DMS 273 (cell line): ENCODE measurements around the gene MVP.
"Not testable (repeated sequence)": the region's sequence is repeated elsewhere in the genome, so short reads cannot be mapped to it uniquely, and the experiment has no call there.

ENCODE experiments used
- DNase-seq: peaks from one replicate; lab custom pipeline; 2025; ENCODE audit not compliant: unreplicated experiment; lab: John Stamatoyannopoulos, UW

The MVP gene

DNA sequence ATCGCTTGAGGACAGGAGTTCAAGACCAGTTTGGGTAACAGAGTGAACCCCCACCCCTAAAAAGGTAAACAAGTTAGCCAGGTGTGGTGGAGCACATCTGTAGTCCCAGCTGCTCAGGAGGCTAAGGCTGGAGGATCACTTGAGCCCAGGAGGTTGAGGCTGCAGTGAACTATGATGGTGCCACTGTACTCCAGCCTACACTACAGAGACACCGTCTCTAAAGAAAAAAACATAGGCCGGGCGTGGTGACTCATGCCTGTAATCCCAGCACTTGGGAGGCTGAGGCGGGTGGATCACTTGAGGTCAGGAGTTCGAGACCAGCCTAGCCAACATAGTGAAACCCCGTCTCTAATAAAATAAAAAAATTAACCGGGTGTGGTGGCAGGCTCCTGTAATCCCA is 48.8 kb downstream of the MVP start:
- not testable (repeated sequence) for DNase-seq

DNA sequence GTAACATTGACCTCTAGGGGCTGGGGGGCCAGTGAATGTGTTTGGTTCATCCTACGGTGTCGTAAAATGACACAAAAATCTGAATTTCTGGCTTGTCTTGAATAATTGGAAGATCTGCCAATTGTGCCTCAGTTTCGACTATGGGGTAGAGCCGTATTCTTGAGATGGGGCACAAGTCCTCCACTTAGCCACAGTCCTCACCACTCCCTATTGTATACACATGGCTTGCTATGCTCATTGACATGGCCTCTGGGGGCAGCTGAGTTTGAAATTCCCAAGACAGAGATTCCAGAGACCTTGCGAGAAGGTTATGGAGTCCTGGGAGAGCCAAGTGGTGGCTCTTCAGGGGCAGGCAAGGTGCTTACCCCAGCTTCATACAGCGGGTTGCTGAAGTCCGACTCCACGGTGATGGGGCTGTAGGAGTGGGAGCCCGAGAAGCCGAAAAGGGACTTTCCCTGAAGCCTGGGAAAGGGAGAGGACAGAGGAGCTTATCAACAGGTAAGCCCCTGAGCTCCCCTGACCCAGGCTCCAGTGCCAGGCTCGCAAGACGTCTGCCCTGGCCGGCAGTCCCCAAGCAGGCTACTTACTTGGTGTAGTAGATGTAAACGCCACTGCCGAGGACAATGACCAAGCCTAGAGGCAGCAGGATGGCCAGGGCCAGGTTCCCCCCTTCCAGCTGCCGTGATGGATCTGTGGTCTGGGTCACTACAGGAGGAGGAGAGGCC is 51.7 kb downstream of the MVP start:
- no peak for DNase-seq

GRCh38 chr16:29873319-29873718 is 53.1 kb downstream of the MVP start:
- DNase-seq = no peak

- no peak for DNase-seq
Observed at GRCh38 chr16:29875206-29875605, 54.9 kb downstream of the MVP start.

DNA sequence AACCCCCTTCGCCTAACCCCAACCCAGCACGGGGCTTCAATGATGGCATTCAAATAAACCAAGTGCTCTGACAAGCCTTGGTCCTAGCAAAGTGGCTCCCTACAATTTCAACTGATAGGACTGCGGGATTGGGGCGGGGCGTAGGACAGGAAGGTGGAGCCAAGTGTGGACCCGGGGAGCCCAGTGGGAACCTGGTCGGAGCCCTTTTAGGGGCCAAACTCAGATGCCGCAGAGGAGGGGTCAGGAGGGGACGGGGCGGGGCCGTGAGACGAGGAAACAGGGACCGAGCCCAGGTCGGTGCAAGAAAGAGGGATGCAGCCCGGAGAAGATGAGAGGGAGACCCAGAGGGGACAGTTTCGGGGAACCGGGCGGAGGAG is 55.9 kb downstream of the MVP start:
- no peak for DNase-seq

GRCh38 chr16:29876594-29877249 is 56.5 kb downstream of the MVP start:
- DNase-seq = no peak

DNA sequence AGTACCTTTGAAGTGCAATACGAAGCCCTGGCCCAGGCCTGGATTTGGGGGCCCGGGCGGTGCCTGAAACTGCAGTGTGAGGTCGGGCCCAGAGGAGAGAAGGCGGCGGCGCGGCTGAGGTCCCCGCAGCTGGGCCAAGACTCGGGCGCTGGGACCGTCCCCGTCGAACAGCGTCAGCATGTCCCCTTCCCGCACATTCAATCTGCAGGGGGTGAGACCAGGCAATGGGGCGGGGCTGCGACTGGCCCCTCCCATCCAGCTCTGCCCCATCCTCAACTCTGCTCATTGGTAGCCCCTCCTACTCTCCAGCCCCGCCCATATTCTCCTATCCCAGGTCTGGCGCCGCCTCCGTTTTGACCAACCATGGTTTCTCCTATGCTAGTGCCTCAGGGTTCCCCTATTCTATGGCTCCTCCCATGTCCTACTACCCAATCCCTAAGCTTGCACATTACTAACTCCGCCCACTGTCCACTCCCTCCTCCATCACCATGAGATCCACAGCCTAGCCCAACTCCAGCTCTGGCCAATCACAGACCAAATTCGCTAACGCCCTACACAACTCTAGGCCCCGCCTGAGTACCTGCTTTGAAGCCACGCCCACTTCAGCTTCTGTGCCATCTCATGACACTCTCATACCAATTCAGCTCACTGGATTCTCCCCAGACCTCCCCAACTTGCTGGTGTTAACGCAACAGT is 57.2 kb downstream of the MVP start:
- no peak for DNase-seq

DNA sequence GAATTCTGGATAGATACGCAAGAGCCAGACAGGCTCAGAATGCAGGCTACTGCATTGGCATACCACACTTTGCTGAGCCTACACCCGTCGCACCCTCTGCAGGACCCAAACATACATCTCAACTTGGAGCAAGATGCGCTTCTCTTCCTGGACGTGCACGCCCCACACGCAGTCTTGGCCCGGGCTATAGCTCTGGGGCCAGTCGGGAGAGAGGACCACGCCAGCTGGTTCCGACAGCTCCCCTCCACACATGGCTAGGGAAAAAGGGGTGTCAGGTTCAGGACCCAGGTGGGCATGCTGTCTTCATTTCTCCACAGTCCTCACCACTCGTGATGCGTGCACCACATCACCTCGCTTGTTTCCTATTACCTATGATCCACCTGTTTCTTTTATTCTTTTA is 57.9 kb downstream of the MVP start:
- DNase-seq = no peak

- DNase-seq = no peak
Observed at GRCh38 chr16:29881050-29881449, 60.8 kb downstream of the MVP start.

- DNase-seq = no peak
Observed at GRCh38 chr16:29883987-29884386, 63.7 kb downstream of the MVP start.

DNA sequence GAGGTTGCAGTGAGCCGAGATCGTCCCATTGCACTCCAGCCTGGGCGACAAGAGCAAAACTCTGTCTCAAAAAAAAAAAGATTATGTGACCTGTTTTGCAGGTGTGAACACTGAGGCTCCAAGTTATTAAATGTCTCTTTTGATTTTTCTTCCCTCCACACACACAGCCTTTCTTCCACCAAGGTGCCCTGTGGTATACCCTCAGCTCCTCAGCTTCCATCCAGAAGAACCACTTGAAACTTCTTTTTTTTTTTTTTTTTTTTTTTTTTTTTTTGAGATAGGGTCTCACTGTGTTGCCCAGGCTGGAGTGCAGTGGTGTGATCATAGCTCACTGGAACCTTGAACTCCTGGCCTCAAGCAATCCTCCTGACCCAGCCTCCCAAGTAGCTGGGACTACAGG is 69.1 kb downstream of the MVP start:
- not testable (repeated sequence) for DNase-seq

DNA sequence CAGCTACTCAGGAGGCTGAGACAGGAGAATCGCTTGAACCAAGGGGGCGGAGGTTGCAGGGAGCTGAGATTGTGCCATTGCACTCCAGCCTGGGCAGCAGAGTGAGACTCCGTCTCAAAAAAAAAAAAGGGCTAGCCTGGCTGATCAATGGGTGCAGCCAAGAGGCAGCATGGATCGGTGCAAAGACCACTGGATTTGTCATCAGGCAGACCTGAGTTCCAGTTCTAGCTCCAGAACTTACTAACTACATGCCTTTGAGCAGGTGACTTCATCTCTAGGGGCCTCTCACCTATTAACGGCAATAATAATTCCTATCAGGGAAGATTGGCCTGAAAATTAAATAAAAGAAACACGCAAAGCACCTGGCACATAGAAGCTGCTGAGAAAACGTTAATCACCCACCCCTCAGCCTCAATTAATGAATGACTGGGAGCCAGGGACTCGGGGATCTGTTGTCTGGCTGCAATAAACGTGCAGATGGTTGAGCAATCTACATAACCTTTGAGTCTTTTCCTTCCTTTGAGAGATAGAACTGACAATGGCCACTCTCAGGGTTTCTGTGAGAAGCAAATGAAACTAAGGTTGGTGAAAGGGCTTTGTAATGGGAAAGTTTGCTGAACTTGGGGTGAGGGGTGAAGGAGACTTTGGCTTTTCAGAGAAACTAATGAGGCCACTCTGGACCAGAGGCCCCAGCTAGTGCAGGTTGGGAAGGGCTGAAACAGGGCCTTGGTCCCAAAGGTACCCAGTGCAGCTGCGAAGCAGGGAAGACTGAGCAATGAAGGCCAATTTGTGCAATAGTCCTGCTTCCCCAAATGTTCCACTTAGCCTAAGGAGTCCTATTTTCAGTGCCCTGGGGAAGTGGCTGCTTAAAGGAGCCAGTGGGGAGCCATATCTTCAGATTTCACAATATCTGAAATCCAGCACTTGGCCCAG is 71.5 kb downstream of the MVP start:
- no peak for DNase-seq

DNA sequence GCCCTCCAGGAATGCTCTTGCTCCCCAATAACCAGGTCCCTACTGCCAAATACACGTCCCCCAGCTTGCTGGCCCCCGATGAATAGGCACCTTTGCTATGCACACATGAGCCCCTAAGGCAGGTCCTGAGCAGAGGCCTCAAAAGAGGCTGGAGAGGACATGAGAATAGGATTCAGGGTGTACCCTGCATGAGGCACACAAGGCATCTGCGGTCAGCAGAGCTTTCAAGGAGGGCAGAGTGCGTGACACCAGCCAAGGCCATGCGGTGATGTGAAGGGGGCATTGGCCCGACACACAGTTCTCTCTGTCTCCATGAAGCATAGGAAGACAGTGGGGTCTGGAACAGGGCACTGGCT is 72.2 kb downstream of the MVP start:
- DNase-seq = no peak

DNA sequence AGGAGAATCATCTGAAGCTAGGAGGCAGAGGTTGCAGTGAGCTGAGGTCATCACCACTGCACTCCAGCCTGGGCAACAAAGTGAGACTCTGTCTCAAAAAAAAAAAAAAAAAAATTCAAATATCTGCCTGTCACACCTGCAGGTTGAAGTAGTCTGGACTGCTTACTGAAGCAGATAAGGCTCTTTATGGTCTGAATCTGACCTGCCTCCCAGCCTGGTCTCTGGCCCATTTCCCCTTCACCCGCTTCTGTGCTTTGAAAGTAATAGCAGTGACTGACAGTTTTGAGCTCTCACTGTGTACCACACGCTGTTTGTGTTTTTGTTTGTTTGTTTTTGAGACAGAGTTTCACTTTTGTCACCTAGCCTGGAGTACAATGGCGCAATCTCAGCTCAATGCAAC is 73.3 kb downstream of the MVP start:
- DNase-seq = no peak

DNA sequence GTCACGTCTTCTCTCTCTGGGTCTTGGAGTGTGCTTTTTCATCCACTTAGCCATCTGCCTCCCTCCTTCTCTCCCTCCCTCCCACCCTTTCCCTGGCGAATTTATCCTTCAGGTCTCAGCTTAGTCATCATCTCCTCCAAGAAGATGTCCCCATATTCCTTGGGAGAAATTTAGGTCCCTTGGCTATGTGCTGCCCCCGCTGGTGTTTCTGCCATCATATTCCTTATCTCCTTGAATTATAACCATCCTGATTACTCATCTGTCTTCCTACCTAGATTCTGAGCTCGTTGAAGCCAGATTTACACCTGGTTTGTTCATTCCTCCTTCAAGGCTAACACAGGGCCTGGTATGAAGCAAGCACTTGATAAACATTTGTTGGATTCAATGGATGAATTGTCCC is 74.1 kb downstream of the MVP start:
- no peak for DNase-seq

DNA sequence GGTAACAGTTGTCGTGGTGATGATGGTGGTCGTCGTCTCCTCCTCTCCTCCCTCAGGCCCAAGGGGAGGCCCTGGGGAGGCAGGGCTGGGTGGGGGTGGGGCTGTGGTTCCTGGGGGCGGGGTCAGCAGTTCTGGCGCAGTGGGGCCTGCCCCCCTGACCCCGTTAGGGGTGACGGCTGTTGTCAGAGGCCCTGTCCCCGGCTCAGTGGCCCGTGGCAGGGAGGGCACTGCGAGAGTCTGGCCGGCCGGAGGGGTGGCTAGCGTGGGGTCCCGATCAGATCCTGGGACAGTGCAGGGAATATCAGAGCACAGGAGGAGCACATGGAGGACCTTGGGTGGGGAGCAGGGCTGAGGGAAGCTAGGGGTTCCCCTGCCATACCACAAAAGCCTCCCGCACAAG is 76.6 kb downstream of the MVP start:
- DNase-seq = no peak

GRCh38 chr16:29897333-29897732 is 77.1 kb downstream of the MVP start:
- no peak for DNase-seq
